WTC11 (cell line): Measurements from ENCODE around the gene IER2. TPM values are rescaled to one million over a fixed set of nuclear protein-coding genes. Genes with fewer than 3 reads are reported as not detected.

ENCODE experiments used
- ATAC-seq: fragments of 200-7000 bp; cut with Tn5 transposase; 2 replicates; pipeline ENCODE4 v1.10.0; 2021; ENCODE audit warnings: mild to moderate bottlenecking, moderate library complexity
- CTCF ChIA-PET: fragments of 300-600 bp; sonication (Branson Sonifier 250); formaldehyde crosslinking; loops from one replicate; lab custom pipeline; 2021; ENCODE audit warnings: antibody characterized with exemption; lab: Charles Lee
- POLR2A ChIA-PET: fragments of 350-600 bp; sonication (Branson Sonifier 250); formaldehyde crosslinking; loops from one replicate; lab custom pipeline; 2021; ENCODE audit warnings: antibody characterized with exemption; lab: Charles Lee
- DNase-seq: peaks from one replicate; pipeline ENCODE4 v3.0.0; 2021; ENCODE audit warnings: low spot score
- H3K27ac Mint-ChIP-seq: 2 replicates; pipeline ENCODE4 v1.8.0; 2021; ENCODE audit warnings: mixed read lengths
- H3K27me3 Mint-ChIP-seq: 2 replicates; pipeline ENCODE4 v1.8.0; 2021; ENCODE audit warnings: low read depth, mild to moderate bottlenecking, moderate library complexity, mixed read lengths
- H3K36me3 Mint-ChIP-seq: 2 replicates; pipeline ENCODE4 v1.8.0; 2021; ENCODE audit warnings: mixed read lengths
- H3K4me1 Mint-ChIP-seq: 2 replicates; pipeline ENCODE4 v1.8.0; 2022; ENCODE audit warnings: mixed read lengths
- H3K4me3 Mint-ChIP-seq: 2 replicates; pipeline ENCODE4 v1.8.0; 2021; ENCODE audit warnings: mild to moderate bottlenecking, moderate library complexity, mixed read lengths
- H3K9me3 Mint-ChIP-seq: 2 replicates; pipeline ENCODE4 v1.8.0; 2021; ENCODE audit warnings: mixed read lengths
- AFF4 ChIP-seq: sonication (generic); formaldehyde crosslinking; IDR thresholded peaks from 2 replicates; pipeline ENCODE4 v1.8.1; 2023; ENCODE audit warnings: mild to moderate bottlenecking, missing genetic modification reagents, borderline replicate concordance
- ARID4B ChIP-seq: sonication (generic); formaldehyde crosslinking; IDR thresholded peaks from 2 replicates; pipeline ENCODE4 v1.8.0; 2023; ENCODE audit warnings: missing genetic modification reagents, mild to moderate bottlenecking, borderline replicate concordance
- ATF2 ChIP-seq: sonication (generic); formaldehyde crosslinking; IDR thresholded peaks from 2 replicates; pipeline ENCODE4 v1.8.1; 2022; ENCODE audit warnings: low read depth, missing genetic modification reagents, borderline replicate concordance
- CREB1 ChIP-seq: sonication (generic); formaldehyde crosslinking; IDR thresholded peaks from 2 replicates; pipeline ENCODE4 v1.8.0; 2023; ENCODE audit warnings: mild to moderate bottlenecking, missing genetic modification reagents
- ELF4 ChIP-seq: sonication (generic); formaldehyde crosslinking; IDR thresholded peaks from 2 replicates; pipeline ENCODE4 v1.8.1; 2022; ENCODE audit warnings: low read depth, mild to moderate bottlenecking, moderate library complexity, missing genetic modification reagents
- FOXJ3 ChIP-seq: sonication (generic); formaldehyde crosslinking; IDR thresholded peaks from 2 replicates; pipeline ENCODE4 v1.9.0; 2021; ENCODE audit warnings: missing genetic modification reagents, mild to moderate bottlenecking, borderline replicate concordance
- FOXP4 ChIP-seq: sonication (generic); formaldehyde crosslinking; IDR thresholded peaks from 2 replicates; pipeline ENCODE4 v1.8.0; 2022; ENCODE audit warnings: mild to moderate bottlenecking, missing genetic modification reagents
- GRHL2 ChIP-seq: fragments of 250-450 bp; sonication (Bioruptor Pico); IDR thresholded peaks from 2 replicates; pipeline ENCODE4 v1.8.0; 2022; ENCODE audit warnings: mild to moderate bottlenecking, moderate library complexity; ENCODE audit not compliant: insufficient replicate concordance, severe bottlenecking
- MXD4 ChIP-seq: fragments of 250-450 bp; sonication (Bioruptor Pico); IDR thresholded peaks from 2 replicates; pipeline ENCODE4 v1.8.0; 2021; ENCODE audit warnings: mild to moderate bottlenecking, moderate library complexity, borderline replicate concordance
- NR1H2 ChIP-seq: sonication (generic); formaldehyde crosslinking; IDR thresholded peaks from 2 replicates; pipeline ENCODE4 v1.9.0; 2021; ENCODE audit warnings: mild to moderate bottlenecking, moderate library complexity, missing genetic modification reagents
- ZMAT4 ChIP-seq: fragments of 250-450 bp; sonication (Bioruptor Pico); IDR thresholded peaks from 2 replicates; pipeline ENCODE4 v1.9.0; 2021; ENCODE audit warnings: mild to moderate bottlenecking
- ZNF121 ChIP-seq: sonication (generic); formaldehyde crosslinking; IDR thresholded peaks from 2 replicates; pipeline ENCODE4 v1.8.0; 2023; ENCODE audit warnings: missing genetic modification reagents
- ZNF263 ChIP-seq: sonication (generic); formaldehyde crosslinking; IDR thresholded peaks from 2 replicates; pipeline ENCODE4 v1.8.1; 2022; ENCODE audit warnings: low read depth, mild to moderate bottlenecking, moderate library complexity, missing genetic modification reagents
- ZNF317 ChIP-seq: sonication (generic); formaldehyde crosslinking; IDR thresholded peaks from 2 replicates; pipeline ENCODE4 v1.8.1; 2023; ENCODE audit warnings: low read depth, mild to moderate bottlenecking, moderate library complexity, missing genetic modification reagents, borderline replicate concordance
- ZNF416 ChIP-seq: fragments of 250-450 bp; sonication (Bioruptor Pico); IDR thresholded peaks from 2 replicates; pipeline ENCODE4 v1.9.0; 2021; ENCODE audit warnings: mild to moderate bottlenecking, inconsistent platforms
- total RNA-seq: library from RNA; stranded (reverse); gene quantifications from 3 replicates; pipeline ENCODE4 v1.2.3, GENCODE V29; 2021
- TF ChIP-seq, protein P1 (sequence below): sonication (generic); formaldehyde crosslinking; IDR thresholded peaks from 2 replicates; pipeline ENCODE4 v1.8.1; 2023; ENCODE audit warnings: mild to moderate bottlenecking, moderate library complexity, missing genetic modification reagents
- TF ChIP-seq, protein P2 (sequence below): sonication (generic); formaldehyde crosslinking; IDR thresholded peaks from 2 replicates; pipeline ENCODE4 v1.8.1; 2022; ENCODE audit warnings: mild to moderate bottlenecking, moderate library complexity, missing genetic modification reagents

Gene IER2
- total RNA-seq, 1 experiment from 2014 or later = 138 TPM

DNA sequence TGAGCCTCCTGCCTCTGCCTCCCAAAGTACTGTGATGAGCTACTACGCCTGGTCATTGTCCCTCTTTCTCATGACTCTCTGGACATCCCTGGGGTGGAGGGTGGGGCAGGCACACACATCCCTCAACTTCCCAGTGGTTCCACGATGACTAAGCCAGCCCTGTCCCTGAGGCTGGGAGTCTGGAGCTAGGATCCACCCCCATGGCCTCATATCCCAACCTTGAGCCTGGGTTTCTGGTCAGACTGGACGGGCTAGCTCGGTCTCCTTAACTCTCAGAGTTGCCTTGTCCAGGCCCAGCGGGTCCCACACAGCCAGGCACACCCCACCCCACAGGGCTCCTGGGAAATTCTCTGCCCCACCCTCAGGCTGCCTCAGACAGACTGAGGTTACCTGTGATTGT is 19.6 kb downstream of the IER2 start:
- peaks cover 62% of the 10 kb centered on the region for H3K4me1 Mint-ChIP-seq
- no peak overlapping the region for H3K4me3 Mint-ChIP-seq
- CTCF ChIA-PET = interaction anchor here (0.8 to 2.8 kb wide), 4 partner anchors 12 to 69 kb away, joined by 3 to 11 read pairs (median 4); partner anchors contain the start of genes IER2 and STX10

DNA sequence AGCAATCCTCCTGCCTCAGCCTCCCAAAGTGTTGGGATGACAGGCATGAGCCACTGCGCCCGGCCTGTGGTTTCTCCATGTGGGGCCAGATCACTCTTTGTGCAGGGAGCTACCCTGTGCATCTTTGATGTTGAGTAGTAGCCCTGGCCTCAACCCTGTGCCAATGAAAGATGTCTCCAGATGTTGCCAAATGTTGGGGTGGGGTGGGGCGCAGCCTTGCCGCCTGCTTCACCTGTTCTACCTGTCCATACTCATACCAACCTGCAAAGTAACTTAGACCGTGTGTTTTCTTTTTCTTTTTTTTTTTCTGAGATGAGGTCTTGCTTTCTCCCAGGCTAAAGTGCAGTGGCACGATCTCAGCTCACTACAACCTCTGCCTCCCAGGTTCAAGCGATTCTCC is 20.9 kb downstream of the IER2 start:
- DNase-seq (no peak), ATAC-seq (no peak)
- Mint-ChIP-seq H3K4me1 (peaks cover 48% of the 10 kb centered on the region), H3K27me3 (no peaks in the 10 kb centered on the region), H3K9me3 (no peaks in the 10 kb centered on the region), H3K27ac (no peak overlapping the region; the same call in 1 of the 2 replicates), H3K4me3 (no peak overlapping the region), H3K36me3 (peaks cover 4% of the 10 kb centered on the region)
- ChIA-PET CTCF (interaction anchor here (2.8 kb wide), 1 partner anchor 24 kb away, joined by 11 read pairs; no protein-coding TSS in a partner anchor), POLR2A (interaction anchor here (0.6 kb wide), 1 partner anchor 1619 kb away, joined by 5 read pairs; no protein-coding TSS in a partner anchor)
- TF ChIP-seq, protein P1, sequence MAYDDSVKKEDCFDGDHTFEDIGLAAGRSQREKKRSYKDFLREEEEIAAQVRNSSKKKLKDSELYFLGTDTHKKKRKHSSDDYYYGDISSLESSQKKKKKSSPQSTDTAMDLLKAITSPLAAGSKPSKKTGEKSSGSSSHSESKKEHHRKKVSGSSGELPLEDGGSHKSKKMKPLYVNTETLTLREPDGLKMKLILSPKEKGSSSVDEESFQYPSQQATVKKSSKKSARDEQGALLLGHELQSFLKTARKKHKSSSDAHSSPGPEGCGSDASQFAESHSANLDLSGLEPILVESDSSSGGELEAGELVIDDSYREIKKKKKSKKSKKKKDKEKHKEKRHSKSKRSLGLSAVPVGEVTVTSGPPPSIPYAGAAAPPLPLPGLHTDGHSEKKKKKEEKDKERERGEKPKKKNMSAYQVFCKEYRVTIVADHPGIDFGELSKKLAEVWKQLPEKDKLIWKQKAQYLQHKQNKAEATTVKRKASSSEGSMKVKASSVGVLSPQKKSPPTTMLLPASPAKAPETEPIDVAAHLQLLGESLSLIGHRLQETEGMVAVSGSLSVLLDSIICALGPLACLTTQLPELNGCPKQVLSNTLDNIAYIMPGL (CRISPR knock-in tag) = no peak
- TF ChIP-seq ZMAT4 (CRISPR knock-in tag) (no peak), ZNF416 (CRISPR knock-in tag) (no peak), AFF4 (CRISPR knock-in tag) (no peak), ZNF317 (no peak), MXD4 (CRISPR knock-in tag) (no peak), NR1H2 (CRISPR knock-in tag) (no peak), ZNF121 (CRISPR knock-in tag) (no peak), ATF2 (CRISPR knock-in tag) (no peak), FOXJ3 (CRISPR knock-in tag) (no peak), ARID4B (CRISPR knock-in tag) (no peak), GRHL2 (CRISPR knock-in tag) (no peak), ZNF263 (CRISPR knock-in tag) (no peak)
- TF ChIP-seq, protein P2, sequence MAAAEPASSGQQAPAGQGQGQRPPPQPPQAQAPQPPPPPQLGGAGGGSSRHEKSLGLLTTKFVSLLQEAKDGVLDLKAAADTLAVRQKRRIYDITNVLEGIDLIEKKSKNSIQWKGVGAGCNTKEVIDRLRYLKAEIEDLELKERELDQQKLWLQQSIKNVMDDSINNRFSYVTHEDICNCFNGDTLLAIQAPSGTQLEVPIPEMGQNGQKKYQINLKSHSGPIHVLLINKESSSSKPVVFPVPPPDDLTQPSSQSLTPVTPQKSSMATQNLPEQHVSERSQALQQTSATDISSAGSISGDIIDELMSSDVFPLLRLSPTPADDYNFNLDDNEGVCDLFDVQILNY (CRISPR knock-in tag) = no peak

More for the DNA sequence above, 19.6 kb downstream of the IER2 start:
- Mint-ChIP-seq H3K27ac (peak overlapping the region; percentile 70), H3K27me3 (no peaks in the 10 kb centered on the region), H3K36me3 (peaks cover 4% of the 10 kb centered on the region), H3K9me3 (no peaks in the 10 kb centered on the region)
- no peak for DNase-seq
- TF ChIP-seq CREB1 (CRISPR knock-in tag) (no peak), FOXP4 (CRISPR knock-in tag) (no peak), ELF4 (CRISPR knock-in tag) (no peak)
- POLR2A ChIA-PET = interaction anchor here (0.9 kb wide), 1 partner anchor 17 kb away, joined by 3 read pairs; no protein-coding TSS in a partner anchor
- no peak for ATAC-seq
